Measurements from ENCODE around the gene RB1. TPM values are rescaled to one million over a fixed set of nuclear protein-coding genes. Genes with fewer than 3 reads are reported as not detected.

Gene RB1
- total and polyA plus RNA-seq, 11 donors: 8.5 to 52.1 (median 26.7) TPM

- Histone ChIP-seq H3K36me3 (peaks cover 0 to 33% (median 22%) of the 10 kb centered on the region in 9 donors), H3K4me1 (peaks cover 0 to 55% (median 10%) of the 10 kb centered on the region in 12 donors), H3K9me3 (no peaks in the 10 kb centered on the region), H3K27me3 (no peaks in the 10 kb centered on the region), H3K4me3 (no peak overlapping the region), H3K27ac (peak overlapping the region in 4 of 12 donors; percentile 9 to 84 (median 29))
- DNase-seq (no peak), ATAC-seq (peak in 3 of 4 donors; percentile 66 to 73 (median 70))
- no peak for TF ChIP-seq CTCF (IDR thresholded peaks at IDR 0.05)
- TF ChIP-seq POLR2A (IDR thresholded peaks at IDR 0.05): no peak
- intact Hi-C loops (cut with DNase I): loop anchor here in 1 of 10 donors (10.0 kb wide), 1 partner anchor 74 kb away; no protein-coding TSS in a partner anchor
- WGBS, 4 donors: 86 to 93% (median 89%) methylated on average over 4 of the region's 4 CpGs
These were observed 197.2 kb downstream of the RB1 start for GRCh38 chr13:48500652-48501197.

DNA sequence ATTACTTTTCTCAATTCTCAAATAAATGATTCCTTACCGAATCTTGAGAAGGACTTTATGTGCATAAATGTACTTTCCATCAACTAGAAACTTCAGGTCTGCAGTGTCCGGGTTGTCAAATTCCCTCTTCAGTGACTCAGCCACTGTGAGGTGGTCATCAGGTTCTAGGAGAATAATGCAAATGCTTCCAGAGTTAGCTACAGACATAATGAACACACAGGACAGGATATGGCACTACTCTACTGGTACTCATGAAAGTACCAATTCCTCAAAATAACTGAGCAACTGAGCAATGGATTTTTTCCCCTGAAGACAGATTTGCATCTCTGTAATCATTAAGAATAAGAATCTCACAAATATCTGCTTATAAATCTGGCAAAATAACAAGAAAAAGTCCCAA lies 198.2 kb downstream of the RB1 start:
- no peak for TF ChIP-seq CTCF (IDR thresholded peaks at IDR 0.05)
- no peak for TF ChIP-seq POLR2A (IDR thresholded peaks at IDR 0.05)
- Histone ChIP-seq H3K4me3 (no peak overlapping the region), H3K4me1 (peaks cover 0 to 58% (median 14%) of the 10 kb centered on the region in 12 donors), H3K27me3 (no peaks in the 10 kb centered on the region), H3K36me3 (peaks cover 0 to 32% (median 22%) of the 10 kb centered on the region in 9 donors), H3K27ac (peak overlapping the region in 1 of 12 donors; percentile 84), H3K9me3 (no peaks in the 10 kb centered on the region)
- DNase-seq (no peak), ATAC-seq (no peak)
- intact Hi-C loops (cut with DNase I): loop anchor here in 1 of 10 donors (10.0 kb wide), 1 partner anchor 73 kb away; no protein-coding TSS in a partner anchor
- 93 to 96% (median 94%) methylated on average over 2 of the region's 2 CpGs for WGBS, 4 donors

DNA sequence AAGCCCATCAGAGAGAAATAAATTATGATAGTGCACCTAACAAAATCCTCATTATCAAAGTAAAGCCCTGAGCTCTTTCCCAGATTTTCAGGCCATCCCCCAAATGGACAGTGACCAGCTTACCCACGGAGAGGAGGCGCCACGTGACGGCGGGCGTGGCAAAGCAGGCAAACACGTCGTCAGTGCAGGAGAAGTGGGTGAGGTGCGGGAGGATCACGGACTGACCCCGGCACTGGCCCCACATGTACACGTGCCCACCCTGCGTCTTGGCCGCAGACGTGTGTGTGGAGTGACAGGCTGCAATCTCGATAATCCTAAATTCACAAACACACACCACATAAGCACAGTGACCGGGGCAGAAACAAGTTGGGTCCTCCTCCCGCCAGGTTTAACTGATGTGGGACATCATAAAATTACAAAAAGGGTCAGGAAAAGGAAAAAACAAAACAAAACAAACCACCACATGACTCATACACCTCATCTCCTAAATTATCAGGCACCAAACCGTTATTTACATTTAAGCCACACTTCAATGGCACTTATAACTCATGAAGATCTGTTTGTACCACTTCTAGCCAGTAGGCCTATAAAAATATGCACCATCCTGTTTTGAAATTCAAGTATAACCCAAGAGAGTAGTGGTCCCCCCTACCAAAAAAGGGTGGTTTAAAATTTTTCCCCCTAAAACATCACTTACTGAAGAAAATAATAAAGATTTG lies 199.2 kb downstream of the RB1 start:
- peaks cover 0 to 66% (median 21%) of the 10 kb centered on the region in 12 donors for H3K4me1 ChIP-seq
- no peak overlapping the region for H3K4me3 ChIP-seq
- no peaks in the 10 kb centered on the region for H3K9me3 ChIP-seq
- TF ChIP-seq POLR2A (IDR thresholded peaks at IDR 0.05): no peak
- no peak for TF ChIP-seq CTCF (IDR thresholded peaks at IDR 0.05)
- no peaks in the 10 kb centered on the region for H3K27me3 ChIP-seq
- intact Hi-C loops (cut with DNase I): loop anchor here in 1 of 10 donors (10.0 kb wide), 1 partner anchor 72 kb away; no protein-coding TSS in a partner anchor
- peaks cover 0 to 35% (median 20%) of the 10 kb centered on the region in 9 donors for H3K36me3 ChIP-seq
- H3K27ac ChIP-seq: peak overlapping the region in 1 of 12 donors; percentile 84
- 92 to 95% (median 93%) methylated on average over 19 of the region's 19 CpGs for WGBS, 4 donors
- ATAC-seq: no peak
- DNase-seq: no peak

GRCh38 chr13:48504606-48505005 lies 201.1 kb downstream of the RB1 start:
- Histone ChIP-seq H3K4me1 (peaks cover 0 to 79% (median 23%) of the 10 kb centered on the region in 12 donors), H3K36me3 (peaks cover 0 to 27% (median 12%) of the 10 kb centered on the region in 9 donors), H3K27ac (peak overlapping the region in 9 of 12 donors; percentile 62 to 96 (median 84)), H3K4me3 (no peak overlapping the region), H3K9me3 (no peaks in the 10 kb centered on the region), H3K27me3 (no peaks in the 10 kb centered on the region)
- ATAC-seq: no peak
- no peak for TF ChIP-seq CTCF (IDR thresholded peaks at IDR 0.05)
- no peak for TF ChIP-seq POLR2A (IDR thresholded peaks at IDR 0.05)
- intact Hi-C loops (cut with DNase I): loop anchor here in 3 of 10 donors (5.0 to 10.0 kb wide), 4 partner anchors 68 to 102 kb away; partner anchors contain the start of gene LPAR6 (in 1 of the 3)
- WGBS, 4 donors: 80 to 88% (median 86%) methylated on average over 8 of the region's 8 CpGs
- DNase-seq: no peak
